ENCODE data around the gene SLC6A3.
"Not testable (repeated sequence)": the region's sequence is repeated elsewhere in the genome, so short reads cannot be mapped to it uniquely, and the experiment has no call there.

Gene SLC6A3

DNA sequence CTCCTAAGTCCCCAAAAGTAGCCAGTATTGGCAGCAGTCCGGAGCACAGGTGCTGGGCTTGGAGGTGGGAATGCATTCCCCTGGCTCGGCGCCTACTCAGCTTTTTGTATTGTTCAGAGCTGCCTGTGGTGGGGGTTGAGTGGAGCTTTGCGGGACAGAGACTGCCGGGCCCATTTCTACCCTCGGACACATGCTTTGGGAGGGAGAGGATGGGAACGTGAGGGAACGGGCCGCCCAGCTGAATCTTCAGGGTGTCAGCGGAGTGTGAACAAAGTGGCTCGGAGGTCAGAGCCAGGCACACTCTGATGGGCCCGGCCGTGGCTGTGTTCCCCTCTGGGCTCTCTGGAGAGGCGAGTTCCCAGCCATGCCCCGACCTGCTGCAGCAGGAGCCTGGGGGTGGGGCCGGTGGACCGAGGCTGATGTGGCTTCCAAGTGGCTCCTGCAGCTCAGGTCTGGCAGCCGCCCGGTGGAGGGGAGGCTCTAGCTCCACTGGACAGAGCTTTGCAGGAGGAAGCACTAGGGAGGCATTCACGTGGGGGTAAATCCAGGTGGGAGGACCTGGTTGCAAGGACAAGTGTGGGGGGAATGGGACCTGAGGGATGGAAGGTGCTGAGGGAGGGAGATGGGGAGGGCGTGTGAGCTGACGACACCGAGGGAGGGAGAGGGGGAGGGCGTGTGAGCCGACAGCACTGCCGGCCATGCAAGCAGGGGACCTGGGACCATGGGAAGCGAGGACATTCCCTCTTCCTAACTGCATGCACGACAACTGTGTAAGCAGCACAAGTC is 31.1 kb upstream of the SLC6A3 start:
- Histone ChIP-seq H3K36me3 (ENCODE audit: insufficient read depth, low read length) (peaks cover 64% of the 10 kb centered on the region; the same call in 1 of the 2 replicates), H3K4me3 (ENCODE audit: low read length, poor library complexity, severe bottlenecking) (no peak overlapping the region)

DNA sequence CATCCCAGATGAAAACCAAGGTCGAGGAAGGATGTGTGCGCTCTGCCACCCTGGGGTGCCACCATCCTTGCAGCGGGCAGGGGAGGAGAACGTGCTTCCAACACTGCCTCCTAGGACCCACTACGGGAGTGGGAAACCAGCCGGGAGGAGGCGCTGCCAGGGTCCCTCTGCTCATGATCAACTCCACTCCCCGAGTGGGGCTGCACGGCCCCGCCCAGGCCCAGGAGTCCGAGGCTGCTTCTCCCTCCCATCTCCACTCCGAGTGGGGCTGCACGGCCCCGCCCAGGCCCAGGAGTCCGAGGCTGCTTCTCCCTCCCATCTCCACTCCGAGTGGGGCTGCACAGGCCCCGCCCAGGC is 30.3 kb upstream of the SLC6A3 start:
- H3K4me1 ChIP-seq (ENCODE audit: insufficient read depth, low read length, poor library complexity, severe bottlenecking); H3F3A ChIP-seq (ENCODE audit: low read depth); H3K9ac ChIP-seq (ENCODE audit: low read depth, low read length, poor library complexity, severe bottlenecking); H3K9me3 ChIP-seq (ENCODE audit: insufficient read depth, low read depth, low read length); H3K9me2 ChIP-seq (replicated peaks; ENCODE audit: low read depth, low read length); H3K79me2 ChIP-seq (ENCODE audit: insufficient read depth, low read length); H3K27me3 ChIP-seq (ENCODE audit: insufficient read depth, low read length, poor library complexity, severe bottlenecking); H3K4me3 ChIP-seq (ENCODE audit: low read length, poor library complexity, severe bottlenecking); H2AFZ ChIP-seq (ENCODE audit: low read length); H3K4me2 ChIP-seq (ENCODE audit: low read depth, low read length, poor library complexity, severe bottlenecking); H4K20me1 ChIP-seq (ENCODE audit: insufficient read depth, low read length, poor library complexity, severe bottlenecking): not testable (repeated sequence)
- peaks cover 64% of the 10 kb centered on the region; the same call in 1 of the 2 replicates for H3K36me3 ChIP-seq (ENCODE audit: insufficient read depth, low read length)

More for the DNA sequence above, 31.1 kb upstream of the SLC6A3 start:
- Histone ChIP-seq H3K9me3 (ENCODE audit: insufficient read depth, low read depth, low read length) (no peaks in the 10 kb centered on the region), H3K9me2 (replicated peaks; ENCODE audit: low read depth, low read length) (no peaks in the 10 kb centered on the region), H3K4me1 (ENCODE audit: insufficient read depth, low read length, poor library complexity, severe bottlenecking) (no peaks in the 10 kb centered on the region), H3F3A (ENCODE audit: low read depth) (no peaks in the 10 kb centered on the region), H3K9ac (ENCODE audit: low read depth, low read length, poor library complexity, severe bottlenecking) (no peak overlapping the region), H4K20me1 (ENCODE audit: insufficient read depth, low read length, poor library complexity, severe bottlenecking) (no peaks in the 10 kb centered on the region), H3K79me2 (ENCODE audit: insufficient read depth, low read length) (no peaks in the 10 kb centered on the region), H3K27me3 (ENCODE audit: insufficient read depth, low read length, poor library complexity, severe bottlenecking) (no peaks in the 10 kb centered on the region), H2AFZ (ENCODE audit: low read length) (no peak overlapping the region), H3K4me2 (ENCODE audit: low read depth, low read length, poor library complexity, severe bottlenecking) (no peak overlapping the region)
- TF ChIP-seq EZH2phosphoT487 (IDR thresholded peaks at IDR 0.05; ENCODE audit: borderline replicate concordance): no peak
- TF ChIP-seq, protein P1, sequence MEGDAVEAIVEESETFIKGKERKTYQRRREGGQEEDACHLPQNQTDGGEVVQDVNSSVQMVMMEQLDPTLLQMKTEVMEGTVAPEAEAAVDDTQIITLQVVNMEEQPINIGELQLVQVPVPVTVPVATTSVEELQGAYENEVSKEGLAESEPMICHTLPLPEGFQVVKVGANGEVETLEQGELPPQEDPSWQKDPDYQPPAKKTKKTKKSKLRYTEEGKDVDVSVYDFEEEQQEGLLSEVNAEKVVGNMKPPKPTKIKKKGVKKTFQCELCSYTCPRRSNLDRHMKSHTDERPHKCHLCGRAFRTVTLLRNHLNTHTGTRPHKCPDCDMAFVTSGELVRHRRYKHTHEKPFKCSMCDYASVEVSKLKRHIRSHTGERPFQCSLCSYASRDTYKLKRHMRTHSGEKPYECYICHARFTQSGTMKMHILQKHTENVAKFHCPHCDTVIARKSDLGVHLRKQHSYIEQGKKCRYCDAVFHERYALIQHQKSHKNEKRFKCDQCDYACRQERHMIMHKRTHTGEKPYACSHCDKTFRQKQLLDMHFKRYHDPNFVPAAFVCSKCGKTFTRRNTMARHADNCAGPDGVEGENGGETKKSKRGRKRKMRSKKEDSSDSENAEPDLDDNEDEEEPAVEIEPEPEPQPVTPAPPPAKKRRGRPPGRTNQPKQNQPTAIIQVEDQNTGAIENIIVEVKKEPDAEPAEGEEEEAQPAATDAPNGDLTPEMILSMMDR (conservative IDR thresholded peaks at IDR 0.05; ENCODE audit: low read length): no peak

DNA sequence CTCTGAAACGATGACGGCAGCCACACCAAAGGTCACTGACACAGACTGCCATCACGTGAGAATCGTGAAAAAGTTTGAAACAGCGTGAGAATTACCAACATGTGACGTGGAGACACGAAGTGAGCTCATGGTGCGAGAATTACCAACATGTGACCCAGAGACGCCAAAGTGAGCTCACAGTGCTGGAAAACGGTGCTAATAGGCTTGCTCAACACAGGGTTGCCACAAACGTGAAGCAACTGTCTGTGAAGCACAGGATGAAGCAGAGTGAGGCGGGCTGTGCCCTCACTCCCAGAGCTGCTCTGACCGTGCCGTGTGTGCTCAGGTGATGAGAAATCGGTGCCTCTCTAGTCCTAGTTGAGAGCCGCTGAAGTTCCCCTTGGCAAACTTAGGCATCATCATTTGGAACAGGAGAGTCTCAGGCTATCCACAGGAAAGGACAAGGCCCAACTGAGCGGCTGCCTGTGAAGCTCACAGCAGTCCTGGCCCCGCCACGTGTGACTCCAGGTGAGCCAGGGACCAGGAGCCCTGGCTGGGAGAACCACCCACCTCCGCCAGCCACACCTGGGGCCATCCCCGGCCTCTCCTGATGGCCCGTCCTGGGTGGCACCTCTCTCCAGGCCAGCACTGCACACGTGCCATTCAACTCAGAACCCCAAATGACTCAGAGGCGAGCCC is 29.8 kb upstream of the SLC6A3 start:
- Histone ChIP-seq H2AFZ (ENCODE audit: low read length) (no peak overlapping the region), H4K20me1 (ENCODE audit: insufficient read depth, low read length, poor library complexity, severe bottlenecking) (no peaks in the 10 kb centered on the region), H3K9ac (ENCODE audit: low read depth, low read length, poor library complexity, severe bottlenecking) (no peak overlapping the region), H3K9me3 (ENCODE audit: insufficient read depth, low read depth, low read length) (no peaks in the 10 kb centered on the region), H3K79me2 (ENCODE audit: insufficient read depth, low read length) (no peaks in the 10 kb centered on the region), H3K27me3 (ENCODE audit: insufficient read depth, low read length, poor library complexity, severe bottlenecking) (no peaks in the 10 kb centered on the region), H3K4me1 (ENCODE audit: insufficient read depth, low read length, poor library complexity, severe bottlenecking) (no peaks in the 10 kb centered on the region), H3K4me2 (ENCODE audit: low read depth, low read length, poor library complexity, severe bottlenecking) (no peak overlapping the region), H3K4me3 (ENCODE audit: low read length, poor library complexity, severe bottlenecking) (no peak overlapping the region), H3K9me2 (replicated peaks; ENCODE audit: low read depth, low read length) (no peaks in the 10 kb centered on the region), H3K36me3 (ENCODE audit: insufficient read depth, low read length) (peaks cover 64% of the 10 kb centered on the region; the same call in 1 of the 2 replicates), H3F3A (ENCODE audit: low read depth) (no peaks in the 10 kb centered on the region)
- no peak for TF ChIP-seq EZH2phosphoT487 (IDR thresholded peaks at IDR 0.05; ENCODE audit: borderline replicate concordance)
- TF ChIP-seq, protein P1 (conservative IDR thresholded peaks at IDR 0.05; ENCODE audit: low read length): no peak
